RWPE2 (cell line): Measurements from ENCODE around the gene ZNF747.

Source experiments
- ATAC-seq: fragments of 200-7000 bp; cut with Tn5 transposase; 3 replicates; pipeline ENCODE4 v1.9.1; 2021; ENCODE audit warnings: low read depth
- DNase-seq: peaks from one replicate; pipeline ENCODE4 v3.0.0-alpha.2; 2020; ENCODE audit warnings: low spot score
- H3K27ac ChIP-seq: fragments of 450-650 bp; 2 replicates; pipeline ENCODE4 v1.5.1; 2017; ENCODE audit warnings: mild to moderate bottlenecking; ENCODE audit not compliant: poor library complexity, severe bottlenecking
- H3K27me3 ChIP-seq: fragments of 250-450 bp; sonication (Bioruptor Pico); 2 replicates; pipeline ENCODE4 v1.5.1; 2021; ENCODE audit warnings: mild to moderate bottlenecking, moderate library complexity; ENCODE audit not compliant: insufficient read depth, poor library complexity, severe bottlenecking
- H3K36me3 ChIP-seq: fragments of 250-450 bp; sonication (Bioruptor Pico); 2 replicates; pipeline ENCODE4 v1.5.1; 2020; ENCODE audit warnings: low read depth, mild to moderate bottlenecking, moderate library complexity
- H3K4me1 ChIP-seq: fragments of 250-450 bp; sonication (Bioruptor Pico); 2 replicates; pipeline ENCODE4 v1.5.1; 2021; ENCODE audit warnings: mild to moderate bottlenecking, moderate library complexity; ENCODE audit not compliant: insufficient read depth, poor library complexity, severe bottlenecking
- H3K4me3 ChIP-seq: fragments of 250-450 bp; sonication (Bioruptor Pico); 2 replicates; pipeline ENCODE4 v1.5.1; 2021; ENCODE audit warnings: mild to moderate bottlenecking, moderate library complexity; ENCODE audit not compliant: severe bottlenecking
- H3K9me3 ChIP-seq: fragments of 250-450 bp; sonication (Bioruptor Pico); 2 replicates; pipeline ENCODE4 v1.5.1; 2021; ENCODE audit warnings: mild to moderate bottlenecking, moderate library complexity; ENCODE audit not compliant: severe bottlenecking
- CTCF ChIP-seq: fragments of 450-650 bp; IDR thresholded peaks from one replicate; pipeline ENCODE4 v1.5.1; 2017; ENCODE audit warnings: mild to moderate bottlenecking, moderate library complexity; ENCODE audit not compliant: poor library complexity, severe bottlenecking

ZNF747 gene

DNA sequence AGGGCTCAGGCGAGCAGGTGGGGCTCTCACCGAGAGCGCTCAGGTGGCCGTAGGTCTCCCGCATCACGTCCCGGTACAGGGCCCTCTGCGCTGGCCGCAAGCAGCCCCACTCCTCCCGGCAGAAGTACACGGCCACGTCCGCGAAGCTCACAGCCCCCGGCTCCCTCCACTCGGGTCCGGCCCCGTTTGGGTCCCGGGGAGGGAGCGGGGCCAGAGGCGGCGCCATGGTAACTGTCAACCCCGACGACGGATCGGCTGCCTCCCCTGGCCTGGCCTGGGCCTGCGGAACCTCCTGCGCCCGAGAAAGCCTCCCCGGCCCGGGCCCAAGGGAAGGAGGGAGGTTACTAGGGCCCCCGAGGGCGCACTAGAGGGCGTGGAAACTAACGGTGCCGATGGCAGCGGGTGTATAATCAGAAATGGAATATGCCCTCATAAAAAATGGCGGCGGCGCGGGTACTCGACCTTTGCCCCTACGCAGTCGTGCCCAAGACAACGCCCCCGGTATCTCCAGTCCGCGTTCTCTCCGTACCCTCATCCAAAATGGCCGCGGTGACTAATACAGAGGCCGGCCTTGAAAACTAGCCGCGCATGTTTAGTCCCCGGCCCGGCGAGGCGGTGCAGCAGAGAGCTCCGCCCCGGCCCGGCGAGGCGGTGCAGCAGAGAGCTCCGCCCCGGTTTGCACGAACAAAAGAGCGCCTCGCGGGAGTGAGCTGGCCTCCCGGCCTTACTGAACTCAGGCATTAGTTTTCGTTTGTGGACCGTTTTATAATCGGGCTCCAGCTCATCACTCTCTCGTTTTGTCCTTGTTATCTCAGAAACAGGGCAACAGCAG, 23.5 kb upstream of the ZNF747 start, which contains the start of gene ZNF764:
Gene ZNF764 (minus strand): TSS at position 418 of the 832 bp plus-strand sequence. CDS start 192 bp downstream, at position 226.
- TF ChIP-seq CTCF: no peak
- H3K4me1 ChIP-seq: no peaks in the 10 kb centered on the region
- peak; percentile 98 for DNase-seq
- H3K27me3 ChIP-seq: no peaks in the 10 kb centered on the region
- peak within 1 kb of the TSS; percentile 42 for H3K27ac ChIP-seq
- H3K4me3 ChIP-seq: peak within 1 kb of the TSS; percentile 68
- H3K9me3 ChIP-seq: no peaks in the 10 kb centered on the region
- H3K36me3 ChIP-seq: peaks cover 26% of the 10 kb centered on the region
- peak; percentile 98 for ATAC-seq

- Histone ChIP-seq H3K36me3 (peaks cover 26% of the 10 kb centered on the region), H3K4me1 (no peaks in the 10 kb centered on the region), H3K27ac (peak overlapping the region; percentile 42), H3K27me3 (no peaks in the 10 kb centered on the region), H3K9me3 (no peaks in the 10 kb centered on the region), H3K4me3 (peak overlapping the region; percentile 68)
- ATAC-seq: no peak; the same call in 1 of the 3 replicates
- TF ChIP-seq CTCF: no peak
- no peak for DNase-seq
Observed at GRCh38 chr16:30557707-30557956, 23.0 kb upstream of the ZNF747 start.

GRCh38 chr16:30556125-30556473, 21.4 kb upstream of the ZNF747 start:
- Histone ChIP-seq H3K9me3 (no peaks in the 10 kb centered on the region), H3K36me3 (peaks cover 26% of the 10 kb centered on the region), H3K27me3 (no peaks in the 10 kb centered on the region), H3K27ac (no peak overlapping the region), H3K4me1 (no peaks in the 10 kb centered on the region), H3K4me3 (no peak overlapping the region)
- DNase-seq (no peak), ATAC-seq (no peak)
- no peak for TF ChIP-seq CTCF

- Histone ChIP-seq H3K4me3 (no peak overlapping the region), H3K36me3 (peaks cover 26% of the 10 kb centered on the region), H3K27me3 (no peaks in the 10 kb centered on the region), H3K9me3 (no peaks in the 10 kb centered on the region), H3K27ac (no peak overlapping the region), H3K4me1 (no peaks in the 10 kb centered on the region)
- DNase-seq: no peak
- no peak for ATAC-seq
- TF ChIP-seq CTCF: no peak
Observed at GRCh38 chr16:30555315-30556124, 20.9 kb upstream of the ZNF747 start.
